ENCODE results near the gene CORO6. TPM values are rescaled to one million over a fixed set of nuclear protein-coding genes. Genes with fewer than 3 reads are reported as not detected.

CORO6 gene
- total and polyA plus RNA-seq, 2 of the 13 experiments (the other 11 are each of a cell fraction or from before 2014, with no cell fraction given) = 0.42 to 0.82 TPM

- TF ChIP-seq, protein P1, sequence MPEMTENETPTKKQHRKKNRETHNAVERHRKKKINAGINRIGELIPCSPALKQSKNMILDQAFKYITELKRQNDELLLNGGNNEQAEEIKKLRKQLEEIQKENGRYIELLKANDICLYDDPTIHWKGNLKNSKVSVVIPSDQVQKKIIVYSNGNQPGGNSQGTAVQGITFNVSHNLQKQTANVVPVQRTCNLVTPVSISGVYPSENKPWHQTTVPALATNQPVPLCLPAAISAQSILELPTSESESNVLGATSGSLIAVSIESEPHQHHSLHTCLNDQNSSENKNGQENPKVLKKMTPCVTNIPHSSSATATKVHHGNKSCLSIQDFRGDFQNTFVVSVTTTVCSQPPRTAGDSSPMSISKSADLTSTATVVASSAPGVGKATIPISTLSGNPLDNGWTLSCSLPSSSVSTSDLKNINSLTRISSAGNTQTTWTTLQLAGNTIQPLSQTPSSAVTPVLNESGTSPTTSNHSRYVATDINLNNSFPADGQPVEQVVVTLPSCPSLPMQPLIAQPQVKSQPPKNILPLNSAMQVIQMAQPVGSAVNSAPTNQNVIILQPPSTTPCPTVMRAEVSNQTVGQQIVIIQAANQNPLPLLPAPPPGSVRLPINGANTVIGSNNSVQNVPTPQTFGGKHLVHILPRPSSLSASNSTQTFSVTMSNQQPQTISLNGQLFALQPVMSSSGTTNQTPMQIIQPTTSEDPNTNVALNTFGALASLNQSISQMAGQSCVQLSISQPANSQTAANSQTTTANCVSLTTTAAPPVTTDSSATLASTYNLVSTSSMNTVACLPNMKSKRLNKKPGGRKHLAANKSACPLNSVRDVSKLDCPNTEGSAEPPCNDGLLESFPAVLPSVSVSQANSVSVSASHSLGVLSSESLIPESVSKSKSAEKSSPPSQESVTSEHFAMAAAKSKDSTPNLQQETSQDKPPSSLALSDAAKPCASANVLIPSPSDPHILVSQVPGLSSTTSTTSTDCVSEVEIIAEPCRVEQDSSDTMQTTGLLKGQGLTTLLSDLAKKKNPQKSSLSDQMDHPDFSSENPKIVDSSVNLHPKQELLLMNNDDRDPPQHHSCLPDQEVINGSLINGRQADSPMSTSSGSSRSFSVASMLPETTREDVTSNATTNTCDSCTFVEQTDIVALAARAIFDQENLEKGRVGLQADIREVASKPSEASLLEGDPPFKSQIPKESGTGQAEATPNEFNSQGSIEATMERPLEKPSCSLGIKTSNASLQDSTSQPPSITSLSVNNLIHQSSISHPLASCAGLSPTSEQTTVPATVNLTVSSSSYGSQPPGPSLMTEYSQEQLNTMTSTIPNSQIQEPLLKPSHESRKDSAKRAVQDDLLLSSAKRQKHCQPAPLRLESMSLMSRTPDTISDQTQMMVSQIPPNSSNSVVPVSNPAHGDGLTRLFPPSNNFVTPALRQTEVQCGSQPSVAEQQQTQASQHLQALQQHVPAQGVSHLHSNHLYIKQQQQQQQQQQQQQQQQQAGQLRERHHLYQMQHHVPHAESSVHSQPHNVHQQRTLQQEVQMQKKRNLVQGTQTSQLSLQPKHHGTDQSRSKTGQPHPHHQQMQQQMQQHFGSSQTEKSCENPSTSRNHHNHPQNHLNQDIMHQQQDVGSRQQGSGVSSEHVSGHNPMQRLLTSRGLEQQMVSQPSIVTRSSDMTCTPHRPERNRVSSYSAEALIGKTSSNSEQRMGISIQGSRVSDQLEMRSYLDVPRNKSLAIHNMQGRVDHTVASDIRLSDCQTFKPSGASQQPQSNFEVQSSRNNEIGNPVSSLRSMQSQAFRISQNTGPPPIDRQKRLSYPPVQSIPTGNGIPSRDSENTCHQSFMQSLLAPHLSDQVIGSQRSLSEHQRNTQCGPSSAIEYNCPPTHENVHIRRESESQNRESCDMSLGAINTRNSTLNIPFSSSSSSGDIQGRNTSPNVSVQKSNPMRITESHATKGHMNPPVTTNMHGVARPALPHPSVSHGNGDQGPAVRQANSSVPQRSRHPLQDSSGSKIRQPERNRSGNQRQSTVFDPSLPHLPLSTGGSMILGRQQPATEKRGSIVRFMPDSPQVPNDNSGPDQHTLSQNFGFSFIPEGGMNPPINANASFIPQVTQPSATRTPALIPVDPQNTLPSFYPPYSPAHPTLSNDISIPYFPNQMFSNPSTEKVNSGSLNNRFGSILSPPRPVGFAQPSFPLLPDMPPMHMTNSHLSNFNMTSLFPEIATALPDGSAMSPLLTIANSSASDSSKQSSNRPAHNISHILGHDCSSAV (CRISPR knock-in tag; IDR thresholded peaks at IDR 0.05; ENCODE audit: borderline replicate concordance) = no peak
- no peak for TF ChIP-seq ZNF703 (CRISPR knock-in tag; IDR thresholded peaks at IDR 0.05; ENCODE audit: borderline replicate concordance)
- TF ChIP-seq, protein P2, sequence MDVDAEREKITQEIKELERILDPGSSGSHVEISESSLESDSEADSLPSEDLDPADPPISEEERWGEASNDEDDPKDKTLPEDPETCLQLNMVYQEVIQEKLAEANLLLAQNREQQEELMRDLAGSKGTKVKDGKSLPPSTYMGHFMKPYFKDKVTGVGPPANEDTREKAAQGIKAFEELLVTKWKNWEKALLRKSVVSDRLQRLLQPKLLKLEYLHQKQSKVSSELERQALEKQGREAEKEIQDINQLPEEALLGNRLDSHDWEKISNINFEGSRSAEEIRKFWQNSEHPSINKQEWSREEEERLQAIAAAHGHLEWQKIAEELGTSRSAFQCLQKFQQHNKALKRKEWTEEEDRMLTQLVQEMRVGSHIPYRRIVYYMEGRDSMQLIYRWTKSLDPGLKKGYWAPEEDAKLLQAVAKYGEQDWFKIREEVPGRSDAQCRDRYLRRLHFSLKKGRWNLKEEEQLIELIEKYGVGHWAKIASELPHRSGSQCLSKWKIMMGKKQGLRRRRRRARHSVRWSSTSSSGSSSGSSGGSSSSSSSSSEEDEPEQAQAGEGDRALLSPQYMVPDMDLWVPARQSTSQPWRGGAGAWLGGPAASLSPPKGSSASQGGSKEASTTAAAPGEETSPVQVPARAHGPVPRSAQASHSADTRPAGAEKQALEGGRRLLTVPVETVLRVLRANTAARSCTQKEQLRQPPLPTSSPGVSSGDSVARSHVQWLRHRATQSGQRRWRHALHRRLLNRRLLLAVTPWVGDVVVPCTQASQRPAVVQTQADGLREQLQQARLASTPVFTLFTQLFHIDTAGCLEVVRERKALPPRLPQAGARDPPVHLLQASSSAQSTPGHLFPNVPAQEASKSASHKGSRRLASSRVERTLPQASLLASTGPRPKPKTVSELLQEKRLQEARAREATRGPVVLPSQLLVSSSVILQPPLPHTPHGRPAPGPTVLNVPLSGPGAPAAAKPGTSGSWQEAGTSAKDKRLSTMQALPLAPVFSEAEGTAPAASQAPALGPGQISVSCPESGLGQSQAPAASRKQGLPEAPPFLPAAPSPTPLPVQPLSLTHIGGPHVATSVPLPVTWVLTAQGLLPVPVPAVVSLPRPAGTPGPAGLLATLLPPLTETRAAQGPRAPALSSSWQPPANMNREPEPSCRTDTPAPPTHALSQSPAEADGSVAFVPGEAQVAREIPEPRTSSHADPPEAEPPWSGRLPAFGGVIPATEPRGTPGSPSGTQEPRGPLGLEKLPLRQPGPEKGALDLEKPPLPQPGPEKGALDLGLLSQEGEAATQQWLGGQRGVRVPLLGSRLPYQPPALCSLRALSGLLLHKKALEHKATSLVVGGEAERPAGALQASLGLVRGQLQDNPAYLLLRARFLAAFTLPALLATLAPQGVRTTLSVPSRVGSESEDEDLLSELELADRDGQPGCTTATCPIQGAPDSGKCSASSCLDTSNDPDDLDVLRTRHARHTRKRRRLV (CRISPR knock-in tag; IDR thresholded peaks at IDR 0.05) = no peak
- no peak for TF ChIP-seq ZFP1 (CRISPR knock-in tag; IDR thresholded peaks at IDR 0.05)
Measured at GRCh38 chr17:29655323-29655722, 32.6 kb upstream of the CORO6 start (continued).
